GM21360 (cell line): ENCODE results near the gene HPX.

ENCODE experiments used
- ATAC-seq: cut with Tn5 transposase; IDR thresholded peaks from one replicate; pipeline ENCODE4 v1.9.1; 2021; ENCODE audit warnings: mild to moderate bottlenecking, moderate library complexity; ENCODE audit not compliant: unreplicated experiment

HPX gene

GRCh38 chr11:6440906-6441358, at the start of gene HPX:
Gene HPX (minus strand): TSS chr11:6440987. CDS start chr11:6440963, 24 bp downstream.
- ATAC-seq: no peak

- ATAC-seq: no peak
Measured at GRCh38 chr11:6489306-6489705, 48.5 kb upstream of the HPX start.

- ATAC-seq: no peak
Measured at GRCh38 chr11:6488821-6489220, 48.0 kb upstream of the HPX start.

GRCh38 chr11:6488342-6488741, 47.6 kb upstream of the HPX start:
- ATAC-seq: no peak

- no peak for ATAC-seq
Measured at GRCh38 chr11:6486938-6487337, 46.2 kb upstream of the HPX start.

- no peak for ATAC-seq
Measured at GRCh38 chr11:6486256-6486655, 45.5 kb upstream of the HPX start.

GRCh38 chr11:6485661-6486060, 44.9 kb upstream of the HPX start:
- ATAC-seq: no peak

GRCh38 chr11:6483015-6483414, 42.2 kb upstream of the HPX start:
- no peak for ATAC-seq

GRCh38 chr11:6482441-6482840, 41.7 kb upstream of the HPX start:
- no peak for ATAC-seq

- peak; percentile 1 for ATAC-seq
Measured at GRCh38 chr11:6481924-6482275, 41.1 kb upstream of the HPX start.

- ATAC-seq: peak; percentile 98
Measured at GRCh38 chr11:6481012-6481923, 40.5 kb upstream of the HPX start, which contains the start of the genes ARFIP2 and TIMM10B. Gene ARFIP2 (minus strand): TSS chr11:6481331. CDS start chr11:6480421, 910 bp downstream. Gene TIMM10B (plus strand): TSS chr11:6481501. CDS start chr11:6481517, 16 bp downstream.

GRCh38 chr11:6480299-6480914, 39.6 kb upstream of the HPX start:
- no peak for ATAC-seq

- no peak for ATAC-seq
Measured at GRCh38 chr11:6476571-6476970, 35.8 kb upstream of the HPX start.

GRCh38 chr11:6475936-6476335, 35.1 kb upstream of the HPX start:
- no peak for ATAC-seq

GRCh38 chr11:6474806-6475500, 34.2 kb upstream of the HPX start:
- ATAC-seq: no peak

- ATAC-seq: no peak
Measured at GRCh38 chr11:6474413-6474792, 33.6 kb upstream of the HPX start.

GRCh38 chr11:6473451-6474412, 32.9 kb upstream of the HPX start, which contains the start of gene TRIM3:
Gene TRIM3 (minus strand): TSS chr11:6473941. CDS start chr11:6465695, 8,246 bp downstream.
- ATAC-seq: peak; percentile 47

GRCh38 chr11:6472934-6473333, 32.1 kb upstream of the HPX start:
- ATAC-seq: no peak

- no peak for ATAC-seq
Measured at GRCh38 chr11:6469599-6469998, 28.8 kb upstream of the HPX start.
